GM19328 (cell line): ENCODE measurements around the gene MDFIC.

Source experiments
- ATAC-seq: cut with Tn5 transposase; IDR thresholded peaks from one replicate; pipeline ENCODE4 v1.9.1; 2021; ENCODE audit warnings: mild to moderate bottlenecking, moderate library complexity; ENCODE audit not compliant: unreplicated experiment

Gene MDFIC

GRCh38 chr7:114988755-114989375 is 67.0 kb downstream of the MDFIC start:
- no peak for ATAC-seq

GRCh38 chr7:114989531-114989930 is 67.6 kb downstream of the MDFIC start:
- no peak for ATAC-seq

- no peak for ATAC-seq
Observed at GRCh38 chr7:114997487-114998404, 75.9 kb downstream of the MDFIC start.

- no peak for ATAC-seq
Observed at GRCh38 chr7:115004121-115004520, 82.2 kb downstream of the MDFIC start.

- no peak for ATAC-seq
Observed at GRCh38 chr7:115005251-115005650, 83.4 kb downstream of the MDFIC start.

- ATAC-seq = no peak
Observed at GRCh38 chr7:115005953-115006352, 84.1 kb downstream of the MDFIC start.

GRCh38 chr7:115007751-115008150 is 85.9 kb downstream of the MDFIC start:
- no peak for ATAC-seq

GRCh38 chr7:115008465-115009114 is 86.7 kb downstream of the MDFIC start:
- ATAC-seq = peak; percentile 53

GRCh38 chr7:115009139-115009538 is 87.2 kb downstream of the MDFIC start:
- ATAC-seq = peak; percentile 78

GRCh38 chr7:115009736-115010440 is 88.0 kb downstream of the MDFIC start:
- no peak for ATAC-seq

GRCh38 chr7:115010441-115010820 is 88.5 kb downstream of the MDFIC start:
- ATAC-seq = no peak

GRCh38 chr7:115013886-115014285 is 92.0 kb downstream of the MDFIC start:
- ATAC-seq = no peak

GRCh38 chr7:115014794-115015193 is 92.9 kb downstream of the MDFIC start:
- no peak for ATAC-seq

GRCh38 chr7:115015619-115016018 is 93.7 kb downstream of the MDFIC start:
- ATAC-seq = no peak

GRCh38 chr7:115019882-115020605 is 98.2 kb downstream of the MDFIC start:
- no peak for ATAC-seq

GRCh38 chr7:115023219-115023618 is 101.3 kb downstream of the MDFIC start:
- no peak for ATAC-seq

GRCh38 chr7:115024276-115024675 is 102.4 kb downstream of the MDFIC start:
- no peak for ATAC-seq

- ATAC-seq = no peak
Observed at GRCh38 chr7:115032715-115033703, 111.1 kb downstream of the MDFIC start.

- ATAC-seq = no peak
Observed at GRCh38 chr7:115033917-115034459, 112.1 kb downstream of the MDFIC start.
